GM19035 (cell line): ENCODE measurements around the gene HBM.
"Not testable (repeated sequence)": the region's sequence is repeated elsewhere in the genome, so short reads cannot be mapped to it uniquely, and the experiment has no call there.

Experiments used
- ATAC-seq: cut with Tn5 transposase; IDR thresholded peaks from one replicate; pipeline ENCODE4 v1.9.1; 2021; ENCODE audit not compliant: unreplicated experiment

Gene HBM

DNA sequence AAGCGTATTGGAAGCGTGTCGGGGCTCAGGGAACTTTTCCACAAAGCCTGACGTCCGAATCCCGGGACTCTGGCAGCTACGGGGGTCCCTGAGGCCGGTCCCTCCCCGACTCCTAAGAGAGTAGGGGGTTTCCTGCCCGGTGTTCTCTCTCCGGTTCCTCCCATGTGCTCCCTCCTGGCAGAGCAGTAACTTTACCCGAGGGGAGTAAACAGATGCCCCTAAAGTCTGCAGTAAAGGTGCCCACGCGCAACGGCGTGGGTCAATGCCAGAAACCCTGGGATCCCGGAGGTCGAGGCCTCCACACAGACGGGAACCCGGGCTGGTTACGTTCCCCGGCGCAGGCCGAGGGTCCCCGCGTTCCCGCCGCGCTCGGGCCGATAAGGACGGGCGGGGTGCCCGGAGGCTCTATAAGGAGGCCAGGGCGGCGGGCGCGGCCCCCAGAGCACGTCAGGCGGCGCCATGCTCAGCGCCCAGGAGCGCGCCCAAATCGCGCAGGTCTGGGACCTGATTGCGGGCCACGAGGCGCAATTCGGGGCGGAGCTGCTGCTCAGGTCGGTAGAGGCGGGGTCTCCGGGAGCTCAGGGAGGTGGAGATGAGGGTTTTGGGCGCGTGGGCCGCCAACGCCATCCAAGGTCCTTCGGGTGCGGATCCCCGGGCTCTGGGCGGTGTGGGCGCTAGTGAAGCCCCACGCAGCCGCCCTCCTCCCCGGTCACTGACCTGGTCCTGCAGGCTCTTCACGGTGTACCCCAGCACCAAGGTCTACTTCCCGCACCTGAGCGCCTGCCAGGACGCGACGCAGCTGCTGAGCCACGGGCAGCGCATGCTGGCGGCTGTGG is at the start of gene HBM:
HBM (plus strand) TSS at position 440 of the 836 bp plus-strand sequence; CDS start at position 460, 20 bp downstream.
- ATAC-seq = no peak

DNA sequence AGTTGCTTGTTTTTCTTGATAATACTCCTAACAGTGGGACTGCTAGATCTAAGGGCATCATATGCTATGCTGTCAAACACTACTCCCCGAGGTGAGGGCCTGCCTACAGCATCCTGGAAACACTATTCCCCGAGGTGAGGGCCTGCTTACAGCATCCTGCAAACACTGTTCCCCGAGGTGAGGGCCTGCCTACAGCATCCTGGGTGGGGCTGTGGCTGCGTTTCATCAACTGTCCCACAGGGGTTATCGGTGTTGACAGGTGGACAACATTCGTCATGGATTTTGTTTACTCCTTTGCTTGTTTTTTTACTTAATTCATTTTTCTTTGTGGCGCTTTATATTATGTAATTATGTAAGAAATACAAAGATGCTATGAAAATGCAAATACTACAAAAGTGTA is 49.8 kb upstream of the HBM start:
- ATAC-seq = no peak

- no peak for ATAC-seq
Measured at GRCh38 chr16:117379-118365, 48.1 kb upstream of the HBM start.

- ATAC-seq = no peak
Measured at GRCh38 chr16:118857-119256, 46.9 kb upstream of the HBM start.

DNA sequence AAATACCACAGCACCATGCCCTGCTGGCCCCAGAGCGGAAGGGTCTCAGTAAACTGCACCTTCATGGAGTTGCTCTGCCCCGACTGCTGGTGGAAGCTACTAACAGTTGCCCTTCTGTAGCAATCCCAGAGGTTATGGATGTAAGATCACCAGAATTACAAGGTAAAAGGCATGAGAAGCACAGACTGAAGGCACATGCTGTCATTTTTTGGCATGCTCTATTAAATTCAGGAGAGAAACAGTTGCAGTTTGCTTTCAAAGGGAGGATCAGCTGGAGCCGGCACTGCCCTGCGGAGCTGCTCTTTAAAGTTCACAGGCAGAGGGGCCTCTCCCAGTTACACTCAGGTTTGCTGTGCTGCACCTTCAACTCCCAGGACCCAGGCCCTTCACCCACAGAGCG is 46.5 kb upstream of the HBM start:
- no peak for ATAC-seq

DNA sequence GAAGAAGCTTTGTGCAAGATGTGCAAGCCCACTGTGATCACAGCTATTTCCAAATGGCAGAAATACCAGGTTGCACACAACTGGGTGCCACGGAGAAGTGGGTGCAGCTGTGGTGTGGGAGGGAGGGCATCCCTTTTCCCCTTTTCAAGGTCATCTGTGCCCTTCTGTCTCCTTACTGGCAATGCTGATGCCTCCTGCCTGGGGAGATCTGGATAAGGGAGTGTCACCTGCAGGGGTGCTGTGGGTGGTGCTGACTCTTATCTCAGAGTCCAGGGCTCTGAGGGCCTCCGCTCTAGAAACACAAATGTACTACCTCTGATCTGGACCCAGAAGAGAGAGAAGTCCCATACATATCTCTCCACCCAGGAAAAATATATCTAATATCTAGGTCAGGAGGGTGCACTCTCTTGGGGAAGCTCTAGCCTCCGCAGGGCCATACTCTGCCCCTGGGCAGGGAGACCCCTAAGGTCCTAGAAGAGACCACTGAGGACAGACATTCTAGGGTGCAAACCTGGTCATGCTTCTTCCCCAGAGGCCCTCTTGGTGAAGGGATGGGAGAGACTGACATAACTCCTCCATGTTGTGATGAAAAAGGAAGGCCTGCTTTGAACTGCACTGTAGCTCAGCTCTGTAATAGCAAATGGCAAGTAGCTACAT is 45.8 kb upstream of the HBM start:
- ATAC-seq = no peak

DNA sequence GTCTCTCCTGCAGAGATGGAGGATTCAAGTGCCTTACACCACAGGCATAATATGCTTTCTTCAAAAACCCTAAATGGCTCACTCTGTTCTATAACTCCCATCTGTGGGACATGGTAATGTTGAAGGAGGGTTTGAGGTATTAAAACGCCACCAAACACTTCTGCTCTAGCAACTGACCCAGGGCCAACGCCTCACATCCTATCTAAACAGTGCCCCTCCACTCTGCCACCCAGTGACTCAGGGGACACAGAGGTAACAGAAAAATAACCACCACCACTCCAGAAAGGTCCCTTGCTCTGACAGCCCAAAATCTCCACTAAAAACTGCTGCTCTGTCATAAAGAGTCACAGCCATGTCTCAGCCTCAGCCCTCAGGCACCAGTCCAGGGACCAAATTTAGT is 45.0 kb upstream of the HBM start:
- ATAC-seq = no peak

DNA sequence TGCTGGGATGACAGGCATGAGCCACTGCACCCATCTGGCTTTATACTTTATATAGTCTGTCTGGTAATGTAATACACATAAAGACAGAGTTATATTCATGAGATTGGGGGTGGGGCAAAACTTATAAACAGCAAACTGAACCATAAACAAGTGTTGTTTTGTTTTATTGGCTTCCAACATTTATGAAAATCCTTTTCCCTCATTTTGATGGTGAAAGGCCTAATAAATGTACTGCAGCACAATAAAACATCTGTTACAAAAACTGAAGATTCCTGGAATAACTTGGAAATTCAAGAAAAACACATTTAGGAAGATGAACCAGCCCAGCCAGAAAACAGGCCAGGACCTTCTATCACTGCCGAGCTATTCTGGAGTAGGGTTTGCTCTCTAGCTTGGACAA is 43.4 kb upstream of the HBM start:
- ATAC-seq = no peak

DNA sequence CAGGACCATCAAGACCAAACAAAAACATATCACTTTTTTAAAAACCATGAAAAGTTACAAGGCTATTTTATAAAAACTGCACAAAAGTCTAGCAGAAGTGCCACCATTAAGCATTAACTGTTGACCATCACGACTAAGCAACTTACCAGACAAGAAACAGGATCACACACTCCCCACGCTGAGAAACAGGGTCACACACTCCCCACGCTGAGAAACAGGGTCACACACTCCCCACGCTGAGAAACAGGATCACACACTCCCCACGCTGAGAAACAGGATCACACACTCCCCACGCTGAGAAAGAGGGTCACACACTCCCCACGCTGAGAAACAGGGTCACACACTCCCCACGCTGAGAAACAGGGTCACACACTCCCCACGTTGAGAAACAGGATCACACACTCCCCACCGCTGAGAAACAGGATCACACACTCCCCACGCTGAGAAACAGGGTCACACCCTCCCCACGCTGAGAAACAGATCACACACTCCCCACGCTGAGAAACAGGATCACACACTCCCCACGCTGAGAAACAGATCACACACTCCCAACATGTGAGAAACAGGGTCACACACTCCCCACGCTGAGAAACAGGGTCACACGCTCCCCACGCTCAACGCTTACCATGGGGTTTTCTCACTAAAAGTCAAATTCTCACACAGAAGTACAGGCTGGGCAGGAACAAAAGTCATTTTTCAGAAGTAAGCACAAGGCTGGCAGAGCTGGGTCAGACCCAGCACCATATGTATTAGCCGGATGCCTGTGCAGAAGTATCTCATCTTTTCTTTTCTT is 42.0 kb upstream of the HBM start:
- ATAC-seq = not testable (repeated sequence)

GRCh38 chr16:125011-125410 is 40.8 kb upstream of the HBM start:
- ATAC-seq = no peak

DNA sequence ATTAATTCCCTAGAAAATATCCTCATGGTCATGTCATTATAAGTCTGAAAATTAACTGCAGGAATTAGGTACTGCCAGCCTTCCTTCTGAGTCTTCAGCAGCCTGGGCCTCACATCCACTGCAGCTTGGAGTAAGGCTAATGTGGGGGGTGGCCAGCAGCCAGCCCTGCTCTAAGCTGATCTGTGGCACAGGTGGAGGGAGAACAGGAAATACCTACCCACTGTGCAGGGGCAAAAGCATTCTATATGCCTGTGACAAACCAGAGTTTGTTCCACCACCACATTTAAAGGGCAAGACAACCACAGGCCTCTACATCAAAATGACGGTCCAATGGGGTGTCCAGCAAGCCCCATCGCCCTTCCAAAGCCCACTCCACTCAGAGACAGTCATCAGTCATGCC is 36.7 kb upstream of the HBM start:
- ATAC-seq = no peak

GRCh38 chr16:130533-131173 is 35.1 kb upstream of the HBM start:
- no peak for ATAC-seq

- ATAC-seq = no peak
Measured at GRCh38 chr16:132120-132519, 33.7 kb upstream of the HBM start.

DNA sequence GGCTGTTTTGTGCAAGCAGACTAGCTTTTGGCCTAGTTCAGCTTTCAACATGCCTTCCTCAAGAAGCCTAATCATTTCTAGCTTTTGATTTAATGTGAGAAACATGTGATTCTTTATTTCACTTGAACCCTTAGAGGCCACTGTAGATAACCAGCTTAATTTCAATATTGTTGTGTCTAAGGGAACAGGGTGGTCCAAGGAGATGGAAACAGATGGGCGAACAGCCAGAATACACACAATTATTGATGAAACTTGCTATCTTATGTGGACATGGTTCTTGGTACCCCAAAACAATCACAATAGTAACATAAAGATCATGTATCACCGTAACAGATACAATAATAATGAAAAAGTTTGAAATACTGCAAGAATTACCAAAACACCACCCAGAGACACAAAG is 32.1 kb upstream of the HBM start:
- ATAC-seq = no peak

DNA sequence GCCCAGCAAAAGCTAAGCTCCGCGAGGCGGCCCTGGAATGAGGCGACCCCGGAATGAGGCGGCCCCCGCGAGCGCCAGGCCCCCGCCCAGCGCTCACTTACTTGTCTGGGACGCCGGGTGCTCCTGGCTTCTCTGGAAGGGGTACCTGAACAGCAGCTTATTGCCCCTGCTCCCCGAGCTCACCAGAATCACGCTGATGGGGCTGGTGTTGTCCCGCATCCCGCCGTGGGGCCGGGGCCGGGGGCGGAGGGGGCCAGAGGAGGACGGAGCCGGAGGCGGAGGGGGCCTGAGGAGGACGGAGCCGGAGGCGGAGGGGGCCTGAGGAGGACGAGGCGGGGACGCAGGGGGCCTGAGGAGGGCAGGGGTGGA is 27.7 kb upstream of the HBM start:
- ATAC-seq = no peak

DNA sequence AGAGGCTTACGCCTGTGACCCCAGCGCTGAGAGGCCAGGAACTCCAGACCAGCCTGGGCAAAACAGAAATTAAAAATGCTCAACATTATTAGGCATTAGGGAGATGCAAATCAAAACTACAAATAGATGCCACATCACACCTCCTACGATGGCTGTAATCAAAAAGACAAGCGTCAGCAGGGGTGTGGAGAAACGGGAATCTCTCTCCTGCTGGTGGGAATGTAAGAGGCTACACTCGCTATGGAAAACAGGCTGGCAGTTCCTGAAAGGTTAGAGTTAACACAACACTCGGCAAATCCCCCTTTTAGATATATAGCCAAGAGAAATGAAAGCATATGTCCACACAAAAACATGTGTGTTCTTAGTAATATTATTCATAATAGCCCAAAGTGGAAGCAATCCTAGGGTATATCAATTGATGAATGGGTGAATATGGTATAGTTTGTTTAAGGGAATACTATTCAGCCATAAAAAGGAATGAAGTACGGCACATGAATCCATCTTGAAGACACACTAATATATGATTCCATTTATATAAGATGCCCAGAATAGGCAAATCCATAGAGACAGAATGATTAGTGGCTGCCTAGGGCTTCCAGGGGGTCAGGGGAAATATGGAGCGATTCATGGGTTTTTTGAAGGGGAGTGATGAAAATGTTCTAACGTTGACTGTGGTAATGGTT is 25.5 kb upstream of the HBM start:
- ATAC-seq = no peak

DNA sequence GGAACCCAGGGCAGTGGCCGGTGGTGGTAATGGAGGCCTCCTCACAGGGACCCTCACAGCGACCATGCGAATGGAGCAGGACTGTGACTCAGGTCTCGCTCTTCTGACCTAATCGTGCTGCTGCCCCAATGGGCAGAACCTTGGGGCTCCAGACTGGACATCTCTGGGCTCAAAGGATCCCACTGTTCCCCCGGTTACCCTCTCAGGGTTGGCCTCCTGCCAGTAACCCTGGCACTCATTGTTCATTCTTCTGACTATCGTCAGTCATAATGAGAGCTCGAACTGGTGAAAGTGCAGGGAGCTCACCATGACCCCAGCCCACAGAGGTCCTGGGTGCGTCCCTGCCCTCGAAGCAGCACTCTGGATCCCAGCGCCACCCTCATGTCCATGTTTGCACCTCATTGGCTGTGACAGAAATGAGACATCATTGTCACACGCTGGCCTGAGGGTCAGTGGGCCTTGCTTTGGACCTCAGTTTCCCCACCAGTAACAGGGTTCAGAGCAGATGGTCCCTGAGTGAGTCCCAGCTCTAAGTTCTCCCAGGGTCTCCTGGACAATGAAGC is 23.3 kb upstream of the HBM start:
- no peak for ATAC-seq

- no peak for ATAC-seq
Measured at GRCh38 chr16:143047-143446, 22.7 kb upstream of the HBM start.

DNA sequence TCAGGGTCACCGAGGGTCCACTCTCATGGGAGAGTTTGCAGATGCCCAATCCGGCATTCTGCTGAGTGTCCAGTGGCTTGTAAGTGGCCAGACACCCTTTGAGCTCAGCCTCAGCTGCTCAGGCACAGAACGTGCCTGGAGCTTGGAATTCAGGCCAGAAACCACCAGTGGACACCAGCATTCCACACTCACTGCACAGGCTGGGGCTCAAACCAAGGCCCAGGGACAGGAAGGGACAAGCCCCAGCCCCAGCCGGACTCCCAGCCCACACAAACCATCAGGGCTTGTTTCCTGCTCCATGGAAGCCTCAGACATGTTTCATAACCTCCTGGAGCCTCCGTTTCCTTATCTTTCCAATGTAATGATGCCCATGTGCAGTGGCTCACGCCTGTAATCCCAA is 22.3 kb upstream of the HBM start:
- no peak for ATAC-seq
